Measurements from ENCODE around the gene ISLR. TPM values are rescaled to one million over a fixed set of nuclear protein-coding genes. Genes with fewer than 3 reads are reported as not detected.

The ISLR gene
- total and polyA plus RNA-seq, 2 of the 8 experiments (the other 6 are each of a cell fraction or from before 2014, with no cell fraction given): 0.29 to 0.35 TPM

DNA sequence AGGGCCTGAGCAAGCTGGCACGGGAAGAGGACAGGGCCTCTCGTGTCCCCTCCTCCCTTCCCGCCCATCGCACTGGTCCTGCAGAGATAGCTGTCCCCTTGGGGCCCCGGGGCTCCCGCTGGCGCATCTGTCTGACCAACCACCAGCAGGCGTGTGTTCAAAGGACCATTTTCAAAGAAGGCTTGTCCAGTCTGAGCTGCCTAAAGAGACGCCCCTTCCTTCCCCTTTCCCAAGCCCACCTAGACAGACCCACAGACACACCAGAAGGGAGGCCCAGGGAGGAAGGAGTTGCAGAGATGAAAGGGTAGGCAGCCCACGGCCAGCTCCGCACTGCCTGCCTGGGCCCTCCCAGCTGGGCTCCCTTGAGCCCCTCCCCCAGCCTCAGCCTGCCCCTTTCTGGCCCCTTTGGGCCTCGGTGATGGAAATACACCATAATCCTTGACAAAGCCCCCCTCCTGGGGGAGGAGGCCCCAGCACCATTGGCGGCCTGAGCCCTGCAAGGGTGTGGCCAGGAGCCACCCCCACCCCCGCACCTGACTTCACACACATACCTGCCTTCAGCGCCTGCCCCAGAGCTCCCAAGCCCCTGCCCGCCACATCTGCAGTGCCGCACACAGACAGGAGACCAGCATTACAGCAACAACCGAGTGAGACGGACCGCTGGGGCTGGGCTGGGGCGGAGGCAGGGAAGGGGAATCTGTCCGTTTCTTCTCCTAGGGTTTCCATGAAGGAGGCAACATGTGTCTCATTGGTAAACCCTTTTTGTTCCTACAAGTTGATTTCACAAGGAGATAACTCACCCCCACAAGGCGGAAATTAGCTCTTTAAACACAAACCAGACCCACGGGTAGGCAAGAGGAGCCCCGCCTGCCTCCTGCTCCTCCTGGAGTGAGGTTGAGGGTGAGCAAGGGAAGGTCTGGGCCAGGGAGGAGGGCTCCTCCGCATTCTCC is 29.2 kb downstream of the ISLR start, which contains the start of gene STRA6 (continued):
- TF ChIP-seq POLR2AphosphoS5 (IDR thresholded peaks at IDR 0.05; ENCODE audit: low read depth, low read length): peak; percentile 72; the same call in 1 of the 2 replicates

All from H1 (cell line).